HG03378 (cell line): ENCODE data around the gene SUN5.

Source experiments
- ATAC-seq: cut with Tn5 transposase; IDR thresholded peaks from one replicate; pipeline ENCODE4 v1.9.1; 2021; ENCODE audit warnings: mild to moderate bottlenecking, moderate library complexity; ENCODE audit not compliant: unreplicated experiment

The SUN5 gene

GRCh38 chr20:33026779-33027759 is 22.8 kb upstream of the SUN5 start:
- ATAC-seq, result no peak

GRCh38 chr20:33026072-33026778 is 22.0 kb upstream of the SUN5 start:
- no peak for ATAC-seq

GRCh38 chr20:33025318-33025876 is 21.2 kb upstream of the SUN5 start:
- ATAC-seq, result no peak

GRCh38 chr20:33024609-33025317 is 20.5 kb upstream of the SUN5 start:
- no peak for ATAC-seq

GRCh38 chr20:33024243-33024560 is 20.0 kb upstream of the SUN5 start:
- ATAC-seq, result no peak

GRCh38 chr20:33023439-33024242 is 19.4 kb upstream of the SUN5 start:
- ATAC-seq, result no peak

GRCh38 chr20:33022694-33023438 is 18.6 kb upstream of the SUN5 start:
- ATAC-seq, result no peak

- no peak for ATAC-seq
Measured at GRCh38 chr20:33022289-33022688, 18.1 kb upstream of the SUN5 start.

GRCh38 chr20:33021879-33022278 is 17.6 kb upstream of the SUN5 start:
- ATAC-seq, result no peak

- no peak for ATAC-seq
Measured at GRCh38 chr20:33020278-33021161, 16.3 kb upstream of the SUN5 start.

GRCh38 chr20:33019465-33020277 is 15.4 kb upstream of the SUN5 start:
- no peak for ATAC-seq

- no peak for ATAC-seq
Measured at GRCh38 chr20:33018169-33018931, 14.1 kb upstream of the SUN5 start.

GRCh38 chr20:33017542-33017941 is 13.3 kb upstream of the SUN5 start:
- no peak for ATAC-seq

- no peak for ATAC-seq
Measured at GRCh38 chr20:33016581-33017109, 12.4 kb upstream of the SUN5 start.

GRCh38 chr20:33015700-33016580 is 11.7 kb upstream of the SUN5 start:
- ATAC-seq, result no peak

- no peak for ATAC-seq
Measured at GRCh38 chr20:33015114-33015484, 10.9 kb upstream of the SUN5 start.
